ENCODE measurements around the gene SLC35F3.
"Not testable (repeated sequence)": the region's sequence is repeated elsewhere in the genome, so short reads cannot be mapped to it uniquely, and the experiment has no call there.

The SLC35F3 gene

DNA sequence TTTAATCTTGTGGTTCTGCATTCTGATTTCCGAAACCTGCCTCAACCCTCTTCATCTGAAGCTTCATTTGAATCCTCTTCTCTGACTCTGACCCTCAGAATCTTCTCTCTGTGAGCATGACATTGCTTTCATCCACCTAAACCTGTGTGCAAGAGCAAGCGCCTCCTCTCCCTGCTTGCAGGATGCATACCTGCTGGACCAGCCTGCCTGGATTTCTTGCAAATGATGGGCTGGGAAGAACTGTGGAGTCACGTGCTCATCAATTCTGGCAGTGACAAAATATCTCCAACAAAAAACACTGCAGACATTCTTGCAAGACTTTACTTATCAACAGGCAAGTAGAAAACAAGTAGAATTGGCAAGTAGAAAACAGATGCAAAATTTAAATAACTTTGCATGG, 20.8 kb upstream of the SLC35F3 start:
- Histone ChIP-seq H3K4me1 (no peaks in the 10 kb centered on the region), H3K27me3 (no peaks in the 10 kb centered on the region), H3K27ac (no peak overlapping the region), H3K4me3 (no peak overlapping the region), H3K36me3 (no peaks in the 10 kb centered on the region), H3K9me3 (no peaks in the 10 kb centered on the region)
- DNase-seq: no peak
- intact Hi-C loops (cut with DNase I; ENCODE audit: low total_unique reads): no loop called here
- TF ChIP-seq CTCF (IDR thresholded peaks at IDR 0.05): no peak

GRCh38 chr1:233884461-233885151, 19.9 kb upstream of the SLC35F3 start:
- H3K4me3 ChIP-seq: no peak overlapping the region
- H3K4me1 ChIP-seq: no peaks in the 10 kb centered on the region
- intact Hi-C loops (cut with DNase I; ENCODE audit: low total_unique reads): no loop called here
- TF ChIP-seq CTCF (IDR thresholded peaks at IDR 0.05): no peak
- no peaks in the 10 kb centered on the region for H3K9me3 ChIP-seq
- no peak overlapping the region for H3K27ac ChIP-seq
- H3K27me3 ChIP-seq: no peaks in the 10 kb centered on the region
- no peak for DNase-seq
- H3K36me3 ChIP-seq: no peaks in the 10 kb centered on the region

GRCh38 chr1:233885196-233885920, 19.1 kb upstream of the SLC35F3 start:
- no peaks in the 10 kb centered on the region for H3K9me3 ChIP-seq

GRCh38 chr1:233891151-233891550, 13.3 kb upstream of the SLC35F3 start:
- H3K27ac ChIP-seq, H3K4me3 ChIP-seq: not testable (repeated sequence)

More at GRCh38 chr1:233885196-233885920, 19.1 kb upstream of the SLC35F3 start:
- H3K4me3 ChIP-seq: no peak overlapping the region
- no peak for DNase-seq
- intact Hi-C loops (cut with DNase I; ENCODE audit: low total_unique reads): no loop called here
- no peak for TF ChIP-seq CTCF (IDR thresholded peaks at IDR 0.05)
- no peaks in the 10 kb centered on the region for H3K4me1 ChIP-seq
- no peaks in the 10 kb centered on the region for H3K27me3 ChIP-seq
- no peak overlapping the region for H3K27ac ChIP-seq
- H3K36me3 ChIP-seq: no peaks in the 10 kb centered on the region

DNA sequence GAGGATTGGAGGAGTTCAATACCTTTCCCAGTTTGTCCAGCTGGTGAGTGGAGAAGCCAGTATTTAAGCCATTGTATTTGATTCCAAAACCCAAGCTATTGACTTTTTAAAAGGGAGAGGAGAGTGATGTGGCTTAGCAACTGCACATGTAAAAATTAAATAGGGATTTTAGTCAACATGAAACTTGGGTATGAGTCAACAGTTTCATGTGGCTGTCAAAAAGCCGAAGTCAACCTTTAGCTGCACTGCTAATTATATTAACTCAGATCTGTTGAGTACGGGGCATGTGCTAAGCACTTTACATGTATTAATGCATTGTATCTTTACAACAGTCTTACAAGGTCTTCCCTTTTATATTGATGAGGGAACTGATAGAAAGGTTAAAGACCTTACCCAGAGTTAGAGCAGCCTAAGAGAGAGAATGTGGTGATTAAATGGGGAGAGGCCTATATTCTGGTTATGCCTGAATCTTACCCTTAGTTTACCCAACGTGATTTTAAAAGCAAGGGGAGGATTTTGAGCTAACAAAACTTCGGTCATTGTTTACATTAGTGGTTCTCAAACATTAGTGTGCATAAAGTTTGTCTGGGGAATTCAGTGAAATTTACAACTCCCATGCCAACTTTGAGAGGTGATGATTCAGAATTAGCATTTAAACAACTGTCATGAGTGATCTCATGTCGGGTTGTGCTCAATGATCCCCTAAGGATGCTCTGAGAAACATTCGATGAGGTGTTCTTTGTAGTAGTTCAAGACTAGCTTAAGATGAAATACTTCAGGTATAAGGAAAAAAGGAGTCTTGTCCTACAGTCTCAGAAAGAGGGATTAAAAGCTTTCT, 6.9 kb upstream of the SLC35F3 start:
- intact Hi-C loops (cut with DNase I; ENCODE audit: low total_unique reads): no loop called here
- Histone ChIP-seq H3K9me3 (no peaks in the 10 kb centered on the region), H3K27ac (no peak overlapping the region), H3K4me1 (no peaks in the 10 kb centered on the region), H3K27me3 (no peaks in the 10 kb centered on the region), H3K4me3 (no peak overlapping the region), H3K36me3 (no peaks in the 10 kb centered on the region)
- no peak for DNase-seq
- no peak for TF ChIP-seq CTCF (IDR thresholded peaks at IDR 0.05)

More at GRCh38 chr1:233891151-233891550, 13.3 kb upstream of the SLC35F3 start:
- intact Hi-C loops (cut with DNase I; ENCODE audit: low total_unique reads); DNase-seq; H3K4me1 ChIP-seq; H3K9me3 ChIP-seq; H3K27me3 ChIP-seq; H3K36me3 ChIP-seq: not testable (repeated sequence)
